HG03025 (cell line): ENCODE results near the gene KRT37.
"Not testable (repeated sequence)": the region's sequence is repeated elsewhere in the genome, so short reads cannot be mapped to it uniquely, and the experiment has no call there.

Experiments used
- ATAC-seq: cut with Tn5 transposase; IDR thresholded peaks from one replicate; pipeline ENCODE4 v1.9.1; 2021; ENCODE audit warnings: mild to moderate bottlenecking, moderate library complexity; ENCODE audit not compliant: unreplicated experiment, low FRiP score

The KRT37 gene

GRCh38 chr17:41381943-41382342 is 42.4 kb downstream of the KRT37 start, which contains the start of gene KRT34:
KRT34 (minus strand) TSS chr17:41382306; CDS start chr17:41382246, 60 bp downstream.
- not testable (repeated sequence) for ATAC-seq

- not testable (repeated sequence) for ATAC-seq
Observed at GRCh38 chr17:41380091-41380490, 44.3 kb downstream of the KRT37 start.

DNA sequence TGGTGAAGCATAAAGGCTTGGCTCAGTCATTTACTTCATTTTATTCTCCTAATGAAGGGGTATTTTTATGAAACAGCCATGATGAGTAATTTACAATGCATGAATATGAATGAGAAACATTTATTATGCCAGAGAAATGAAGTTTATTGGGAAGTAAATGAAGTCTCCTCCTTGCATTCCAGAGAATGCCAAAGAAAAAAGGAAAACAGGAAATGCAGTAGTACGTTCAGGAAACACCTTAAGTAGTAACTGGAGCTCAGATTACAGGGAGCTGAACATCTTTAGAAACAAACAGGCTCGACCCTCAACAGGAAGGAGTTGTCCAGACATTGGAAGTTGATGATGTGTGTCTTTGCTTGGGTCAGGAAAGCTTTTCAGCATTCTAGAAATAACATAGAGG is 46.8 kb downstream of the KRT37 start:
- no peak for ATAC-seq
